ENCODE measurements around the gene PSMD3. TPM values are rescaled to one million over a fixed set of nuclear protein-coding genes. Genes with fewer than 3 reads are reported as not detected.

Gene PSMD3
- total RNA-seq, 1 experiment from 2014 or later: 174 TPM

DNA sequence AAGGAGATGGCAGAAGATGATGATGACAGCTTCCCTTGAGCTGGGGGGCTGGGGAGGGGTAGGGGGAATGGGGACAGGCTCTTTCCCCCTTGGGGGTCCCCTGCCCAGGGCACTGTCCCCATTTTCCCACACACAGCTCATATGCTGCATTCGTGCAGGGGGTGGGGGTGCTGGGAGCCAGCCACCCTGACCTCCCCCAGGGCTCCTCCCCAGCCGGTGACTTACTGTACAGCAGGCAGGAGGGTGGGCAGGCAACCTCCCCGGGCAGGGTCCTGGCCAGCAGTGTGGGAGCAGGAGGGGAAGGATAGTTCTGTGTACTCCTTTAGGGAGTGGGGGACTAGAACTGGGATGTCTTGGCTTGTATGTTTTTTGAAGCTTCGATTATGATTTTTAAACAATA is 16.9 kb downstream of the PSMD3 start:
- Histone ChIP-seq H2AFZ (ENCODE audit: low read length) (no peak overlapping the region), H3K9me3 (ENCODE audit: control insufficient read depth, low read depth, low read length) (no peaks in the 10 kb centered on the region), H4K91ac (ENCODE audit: insufficient read length, low read depth, low read length) (no peak overlapping the region), H3K79me1 (ENCODE audit: insufficient read depth, low read depth, low read length, poor library complexity, severe bottlenecking) (no peaks in the 10 kb centered on the region), H3K27ac (ENCODE audit: insufficient read length, low read depth, low read length) (no peak overlapping the region), H2BK12ac (ENCODE audit: insufficient read length, low read depth, low read length) (no peak overlapping the region), H3K14ac (ENCODE audit: insufficient read depth, low read length) (no peak overlapping the region), H3K4me2 (ENCODE audit: insufficient read depth, insufficient read length, low read length) (no peak overlapping the region), H4K5ac (ENCODE audit: insufficient read length, low read depth, low read length) (no peak overlapping the region), H2BK5ac (ENCODE audit: insufficient read length, low read length) (no peak overlapping the region), H4K8ac (replicated peaks; ENCODE audit: insufficient read length, low read depth, low read length) (no peak overlapping the region), H2BK120ac (ENCODE audit: low read depth, low read length, poor library complexity, severe bottlenecking) (no peak overlapping the region), H3K18ac (ENCODE audit: insufficient read length, low read depth, low read length) (no peak overlapping the region), H3K27me3 (ENCODE audit: insufficient read depth, low read length) (no peaks in the 10 kb centered on the region), H3K4ac (ENCODE audit: low read depth, low read length) (no peak overlapping the region), H3K23ac (ENCODE audit: insufficient read length, low read depth, low read length) (no peak overlapping the region), H2BK20ac (ENCODE audit: low read depth, low read length, poor library complexity, severe bottlenecking) (no peak overlapping the region), H3K23me2 (ENCODE audit: insufficient read length, low read depth, low read length, poor library complexity, severe bottlenecking) (no peaks in the 10 kb centered on the region), H4K20me1 (ENCODE audit: control insufficient read depth, insufficient read depth, insufficient read length) (no peaks in the 10 kb centered on the region), H3T11ph (ENCODE audit: low read length) (no peak overlapping the region), H3K4me1 (ENCODE audit: insufficient read depth, low read length) (no peaks in the 10 kb centered on the region), H2AK5ac (ENCODE audit: insufficient read length, low read length) (no peak overlapping the region), H3K56ac (ENCODE audit: insufficient read length, low read depth, low read length) (no peak overlapping the region), H2BK15ac (ENCODE audit: low read depth, low read length) (no peak overlapping the region), H3K9ac (ENCODE audit: extremely low read depth, insufficient read length, low read length) (no peak overlapping the region), H3K79me2 (ENCODE audit: insufficient read depth, low read length) (no peaks in the 10 kb centered on the region)
- H3K36me3 Mint-ChIP-seq (ENCODE audit: insufficient read depth in 1 of 3, low read depth in 3 of 3): peaks cover 40 to 54% (median 46%) of the 10 kb centered on the region in 3 experiments; a peak in 6 of 7 replicates
- no peak overlapping the region for H3K4me3 Mint-ChIP-seq
- no CpG with 5 or more reads among the region's 4 CpGs for WGBS (ENCODE audit: extremely low coverage, insufficient read length, low lambda C conversion rate)
- H3K4me1 Mint-ChIP-seq: no peaks in the 10 kb centered on the region
- no peak overlapping the region for H3K27ac Mint-ChIP-seq
- TF ChIP-seq, protein P1, sequence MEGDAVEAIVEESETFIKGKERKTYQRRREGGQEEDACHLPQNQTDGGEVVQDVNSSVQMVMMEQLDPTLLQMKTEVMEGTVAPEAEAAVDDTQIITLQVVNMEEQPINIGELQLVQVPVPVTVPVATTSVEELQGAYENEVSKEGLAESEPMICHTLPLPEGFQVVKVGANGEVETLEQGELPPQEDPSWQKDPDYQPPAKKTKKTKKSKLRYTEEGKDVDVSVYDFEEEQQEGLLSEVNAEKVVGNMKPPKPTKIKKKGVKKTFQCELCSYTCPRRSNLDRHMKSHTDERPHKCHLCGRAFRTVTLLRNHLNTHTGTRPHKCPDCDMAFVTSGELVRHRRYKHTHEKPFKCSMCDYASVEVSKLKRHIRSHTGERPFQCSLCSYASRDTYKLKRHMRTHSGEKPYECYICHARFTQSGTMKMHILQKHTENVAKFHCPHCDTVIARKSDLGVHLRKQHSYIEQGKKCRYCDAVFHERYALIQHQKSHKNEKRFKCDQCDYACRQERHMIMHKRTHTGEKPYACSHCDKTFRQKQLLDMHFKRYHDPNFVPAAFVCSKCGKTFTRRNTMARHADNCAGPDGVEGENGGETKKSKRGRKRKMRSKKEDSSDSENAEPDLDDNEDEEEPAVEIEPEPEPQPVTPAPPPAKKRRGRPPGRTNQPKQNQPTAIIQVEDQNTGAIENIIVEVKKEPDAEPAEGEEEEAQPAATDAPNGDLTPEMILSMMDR (conservative IDR thresholded peaks at IDR 0.05): no peak
- H3K27me3 Mint-ChIP-seq (ENCODE audit: low read depth): no peaks in the 10 kb centered on the region
- DNase-seq: no peak
- H3K9me3 Mint-ChIP-seq: no peaks in the 10 kb centered on the region
